ENCODE results near the gene SIPA1L3. TPM values are rescaled to one million over a fixed set of nuclear protein-coding genes. Genes with fewer than 3 reads are reported as not detected.

The SIPA1L3 gene
- total and polyA plus RNA-seq, 9 of the 15 experiments (the other 6 are each of a cell fraction or from before 2014, with no cell fraction given) = 0.01 to 6.1 (median 2.5) TPM

- no peak for TF ChIP-seq ZBTB26 (CRISPR knock-in tag; IDR thresholded peaks at IDR 0.05)
- no peak for TF ChIP-seq POLR2AphosphoS2 (IDR thresholded peaks at IDR 0.05; ENCODE audit: low read length)
- TF ChIP-seq ZNF324 (CRISPR knock-in tag; IDR thresholded peaks at IDR 0.05) = no peak
- TF ChIP-seq ZNF696 (CRISPR knock-in tag; conservative IDR thresholded peaks at IDR 0.05) = no peak
- peak; percentile 22 to 54; a peak in 2 of 4 replicates for TF ChIP-seq MNT (conservative IDR thresholded peaks at IDR 0.05)
- no peak for TF ChIP-seq MCM5 (IDR thresholded peaks at IDR 0.05; ENCODE audit: low read depth)
- TF ChIP-seq ZNF740 (CRISPR knock-in tag; IDR thresholded peaks at IDR 0.05) = peak; percentile 76
- TF ChIP-seq ZNF740 (tag; IDR thresholded peaks at IDR 0.05) = peak in 1 of 2 experiments; percentile 58; a peak in 1 of 4 replicates
- TF ChIP-seq ZNF347 (CRISPR knock-in tag; IDR thresholded peaks at IDR 0.05; ENCODE audit: low read depth) = no peak
- TF ChIP-seq ZNF217 (CRISPR knock-in tag; IDR thresholded peaks at IDR 0.05) = no peak
- no peak for TF ChIP-seq RBM15 (IDR thresholded peaks at IDR 0.05; ENCODE audit: insufficient read depth, low read length)
- no peak for TF ChIP-seq ZNF274 (IDR thresholded peaks at IDR 0.05; ENCODE audit: borderline replicate concordance, low read depth, low read length)
- TF ChIP-seq CBX8 (IDR thresholded peaks at IDR 0.05; ENCODE audit: borderline replicate concordance, extremely low read depth, low read depth, low read length, poor library complexity, severe bottlenecking) = no peak
- TF ChIP-seq XRCC4 (IDR thresholded peaks at IDR 0.05; ENCODE audit: extremely low read depth, insufficient read depth, insufficient read length) = no peak
- peak; percentile 65; the same call in 1 of the 2 replicates for TF ChIP-seq ZNF592 (IDR thresholded peaks at IDR 0.05)
- no peak for TF ChIP-seq ZNF124 (CRISPR knock-in tag; IDR thresholded peaks at IDR 0.05)
- no peak for TF ChIP-seq HES1 (IDR thresholded peaks at IDR 0.05; ENCODE audit: low read depth)
- no peak for TF ChIP-seq NFYB (IDR thresholded peaks at IDR 0.05; ENCODE audit: extremely low read depth, insufficient read length)
- 0 out of 2 replicates have a peak, but pooled peaks have one; percentile 21 for TF ChIP-seq IRF2 (CRISPR knock-in tag; IDR thresholded peaks at IDR 0.05)
Observed at GRCh38 chr19:38255383-38256014, 348.5 kb downstream of the SIPA1L3 start (continued).

All from K562 (cell line).